IMR-90 (cell line): ENCODE measurements around the gene MSH5.

Experiments
- BHLHE40 ChIP-seq: fragments of 150-350 bp; IDR thresholded peaks from 2 replicates; pipeline ENCODE4 v1.6.1; 2016; ENCODE audit warnings: mild to moderate bottlenecking, low read depth, low read length
- CEBPB ChIP-seq: IDR thresholded peaks from 2 replicates; pipeline ENCODE4 v1.6.1; 2012; ENCODE audit warnings: low read depth, low read length, improper control_type of control experiment
- CHD1 ChIP-seq: IDR thresholded peaks from 2 replicates; pipeline ENCODE4 v1.6.1; 2012; ENCODE audit warnings: low read depth, low read length, improper control_type of control experiment
- CTCF ChIP-seq: conservative IDR thresholded peaks from 2 replicates; pipeline ENCODE4 v1.5.1; 2012; ENCODE audit warnings: mild to moderate bottlenecking, low read depth, low read length, improper control_type of control experiment
- MAFK ChIP-seq: IDR thresholded peaks from 2 replicates; pipeline ENCODE4 v1.6.1; 2012; ENCODE audit warnings: low read depth, low read length, improper control_type of control experiment
- MAZ ChIP-seq: IDR thresholded peaks from 2 replicates; pipeline ENCODE4 v1.6.1; 2012; ENCODE audit warnings: low read depth, mild to moderate bottlenecking, low read length, improper control_type of control experiment, moderate library complexity, borderline replicate concordance
- MXI1 ChIP-seq: IDR thresholded peaks from 2 replicates; pipeline ENCODE4 v1.6.1; 2012; ENCODE audit warnings: low read depth, mild to moderate bottlenecking, low read length, moderate library complexity, borderline replicate concordance
- NFE2L2 ChIP-seq: fragments of 150-350 bp; IDR thresholded peaks from 2 replicates; pipeline ENCODE4 v1.6.1; 2016; ENCODE audit warnings: low read depth, mild to moderate bottlenecking, low read length
- POLR2A ChIP-seq: IDR thresholded peaks from 2 replicates; pipeline ENCODE4 v1.6.1; 2012; ENCODE audit warnings: mild to moderate bottlenecking, low read depth, low read length
- RAD21 ChIP-seq: IDR thresholded peaks from 2 replicates; pipeline ENCODE4 v1.6.1; 2012; ENCODE audit warnings: low read length, improper control_type of control experiment
- RFX5 ChIP-seq: IDR thresholded peaks from 2 replicates; pipeline ENCODE4 v1.8.0; 2012; ENCODE audit warnings: low read depth, mild to moderate bottlenecking, low read length, moderate library complexity
- SMC3 ChIP-seq: fragments of 150-350 bp; IDR thresholded peaks from 2 replicates; pipeline ENCODE4 v1.6.1; 2016; ENCODE audit warnings: low read depth, mild to moderate bottlenecking, antibody characterized with exemption, low read length, moderate library complexity
- USF2 ChIP-seq: fragments of 150-350 bp; IDR thresholded peaks from 2 replicates; pipeline ENCODE4 v1.6.1; 2017; ENCODE audit warnings: mild to moderate bottlenecking, antibody characterized with exemption, low read length, low read depth

- no peak for TF ChIP-seq CTCF
- TF ChIP-seq SMC3: no peak
- TF ChIP-seq POLR2A: no peak
- no peak for TF ChIP-seq BHLHE40
- no peak for TF ChIP-seq RAD21
- no peak for TF ChIP-seq NFE2L2
- TF ChIP-seq USF2: no peak
- no peak for TF ChIP-seq MAFK
- TF ChIP-seq CHD1: no peak
- TF ChIP-seq CEBPB: no peak
- TF ChIP-seq MXI1: no peak
- TF ChIP-seq RFX5: no peak
- TF ChIP-seq MAZ: no peak
Observed at GRCh38 chr6:31777667-31778050, 37.9 kb downstream of the MSH5 start.
